CD1c-positive myeloid dendritic cell (primary cell): Measurements from ENCODE around the gene UBE2N.

ENCODE experiments used
- DNase-seq: peaks from one replicate; pipeline ENCODE4 v3.0.0-alpha.2; 2016; ENCODE audit errors: extremely low spot score

Gene UBE2N

DNA sequence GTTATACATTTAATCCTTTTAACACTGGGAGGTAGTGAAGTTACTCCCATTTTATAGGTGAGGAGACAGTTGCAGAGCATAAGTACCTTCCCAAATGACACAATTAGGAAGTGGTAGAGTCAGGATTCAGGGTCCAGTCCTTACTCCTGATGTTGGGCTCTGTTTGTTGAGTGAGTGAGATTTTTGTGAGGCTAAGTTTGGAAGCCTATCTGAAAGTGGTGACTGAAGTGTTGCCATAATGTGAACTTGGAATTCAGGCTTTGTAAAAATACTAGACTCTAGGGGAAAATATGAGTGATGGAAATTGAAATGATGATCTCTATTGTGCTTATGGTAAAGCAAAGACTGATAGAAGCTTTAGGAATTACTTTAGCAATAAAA lies 61.8 kb downstream of the UBE2N start:
- no peak for DNase-seq

GRCh38 chr12:93379326-93379980 lies 62.3 kb downstream of the UBE2N start:
- DNase-seq, result peak; percentile 16

DNA sequence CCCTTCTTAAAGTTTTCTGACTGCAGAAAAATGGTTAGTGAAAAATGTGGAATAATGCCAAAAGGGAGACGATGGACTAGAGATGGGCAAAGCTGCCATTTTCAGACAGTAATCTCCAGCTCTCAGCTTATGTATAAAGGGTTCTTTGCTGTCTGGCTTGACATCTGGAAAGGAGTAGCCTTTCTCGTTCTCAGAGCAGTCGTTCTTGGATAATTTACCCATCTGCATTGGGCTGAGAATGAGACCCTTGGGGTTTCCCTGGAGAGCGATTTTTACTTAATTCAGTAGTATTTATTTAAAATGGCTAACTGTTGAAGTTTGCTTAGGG lies 62.8 kb downstream of the UBE2N start:
- no peak for DNase-seq

GRCh38 chr12:93378196-93378997 lies 63.4 kb downstream of the UBE2N start:
- DNase-seq, result peak; percentile 76

DNA sequence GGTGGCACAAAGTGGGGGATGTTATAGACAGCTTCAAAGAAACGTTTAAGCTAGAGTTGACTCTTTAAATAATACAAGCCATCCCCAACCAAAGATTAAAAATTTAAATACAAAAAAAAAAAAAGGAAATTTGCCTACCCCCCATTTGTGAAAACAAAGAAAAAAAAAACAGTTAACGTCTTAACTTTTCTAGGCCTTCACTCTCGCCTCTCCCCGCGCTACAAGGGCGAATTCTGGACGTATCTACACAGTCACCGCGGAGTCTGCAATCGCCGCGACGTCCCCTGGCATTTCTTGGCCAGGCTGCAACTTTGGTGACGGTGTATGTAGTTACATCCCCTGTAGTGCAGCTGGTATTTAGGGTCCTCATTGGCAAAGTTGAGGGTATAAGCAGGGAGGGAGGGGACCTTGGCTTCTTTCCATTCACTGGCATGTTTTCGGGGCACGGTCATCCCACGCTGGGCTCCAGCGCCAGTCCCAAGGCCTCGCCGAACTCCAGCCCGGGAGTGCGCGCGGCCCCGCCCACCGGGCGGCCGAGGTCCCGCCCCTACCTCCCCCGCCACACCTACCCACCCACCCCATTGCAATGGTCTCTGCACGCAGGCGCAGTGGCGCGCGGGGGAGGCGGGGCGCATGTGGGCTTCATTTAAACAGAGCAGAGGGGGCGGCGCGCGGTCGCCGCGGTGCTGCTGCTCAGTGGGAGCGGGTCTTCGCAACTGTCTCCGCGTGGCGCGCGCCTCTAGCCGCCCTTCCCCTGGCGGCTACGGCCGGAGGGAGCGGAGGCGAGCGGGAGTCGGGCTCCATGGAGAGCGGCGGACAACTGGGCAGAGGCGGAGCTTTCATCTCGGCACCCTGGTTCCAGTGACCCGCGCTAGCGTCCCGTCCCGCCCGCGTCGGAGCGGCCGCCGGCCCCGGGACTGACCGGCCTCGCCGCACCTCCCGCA lies 64.2 kb downstream of the UBE2N start, which contains the start of gene NUDT4:
TSS of gene NUDT4 (plus strand) at position 674 of the 944 bp plus-strand sequence. CDS start 398 bp downstream, outside the sequence.
- DNase-seq, result peak; percentile 97

GRCh38 chr12:93376436-93377251 lies 65.1 kb downstream of the UBE2N start:
- peak; percentile 85 for DNase-seq

- no peak for DNase-seq
Measured at GRCh38 chr12:93375906-93376305, 65.8 kb downstream of the UBE2N start.

GRCh38 chr12:93373961-93374656 lies 67.6 kb downstream of the UBE2N start:
- DNase-seq, result peak; percentile 65

GRCh38 chr12:93370947-93371346 lies 70.8 kb downstream of the UBE2N start:
- no peak for DNase-seq

DNA sequence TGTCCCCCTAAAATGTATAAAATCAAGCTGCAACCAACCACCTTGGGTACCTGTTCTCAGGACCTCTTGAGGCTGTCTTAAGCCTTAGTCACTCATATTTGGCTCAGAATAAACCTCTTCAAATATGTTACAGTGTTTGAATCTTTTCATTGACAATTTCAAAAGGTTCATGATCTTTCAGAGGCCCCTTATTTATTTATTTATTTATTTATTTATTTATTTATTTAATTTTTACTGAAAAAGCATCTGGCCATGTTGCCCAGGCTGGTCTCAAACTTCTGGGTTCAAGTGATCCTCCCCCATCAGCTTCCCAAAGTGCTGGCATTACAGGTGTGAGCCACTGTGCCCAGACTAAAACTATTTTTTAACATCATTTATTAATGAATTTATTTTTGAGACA lies 72.2 kb downstream of the UBE2N start:
- no peak for DNase-seq

DNA sequence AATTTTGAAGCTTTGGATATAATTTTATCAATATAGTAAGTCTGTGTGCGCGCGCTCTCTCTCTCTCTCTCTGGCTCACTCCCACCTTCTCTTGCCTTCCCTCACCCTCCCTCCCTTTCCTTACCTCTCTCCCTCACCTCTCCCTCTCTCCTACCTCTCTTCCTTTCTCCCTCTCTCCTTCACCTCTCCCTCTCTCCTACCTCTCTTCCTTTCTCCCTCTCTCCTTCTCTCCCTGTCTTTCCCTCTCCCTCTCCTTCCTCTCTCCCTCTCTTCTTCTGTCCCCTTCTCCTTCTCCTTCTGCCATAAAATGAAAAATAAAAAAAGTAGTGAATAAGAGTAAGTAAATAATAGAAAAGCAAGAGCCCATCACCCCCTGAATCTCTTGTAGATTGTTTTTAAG lies 73.0 kb downstream of the UBE2N start:
- DNase-seq, result no peak

GRCh38 chr12:93366422-93366821 lies 75.3 kb downstream of the UBE2N start:
- DNase-seq, result no peak

DNA sequence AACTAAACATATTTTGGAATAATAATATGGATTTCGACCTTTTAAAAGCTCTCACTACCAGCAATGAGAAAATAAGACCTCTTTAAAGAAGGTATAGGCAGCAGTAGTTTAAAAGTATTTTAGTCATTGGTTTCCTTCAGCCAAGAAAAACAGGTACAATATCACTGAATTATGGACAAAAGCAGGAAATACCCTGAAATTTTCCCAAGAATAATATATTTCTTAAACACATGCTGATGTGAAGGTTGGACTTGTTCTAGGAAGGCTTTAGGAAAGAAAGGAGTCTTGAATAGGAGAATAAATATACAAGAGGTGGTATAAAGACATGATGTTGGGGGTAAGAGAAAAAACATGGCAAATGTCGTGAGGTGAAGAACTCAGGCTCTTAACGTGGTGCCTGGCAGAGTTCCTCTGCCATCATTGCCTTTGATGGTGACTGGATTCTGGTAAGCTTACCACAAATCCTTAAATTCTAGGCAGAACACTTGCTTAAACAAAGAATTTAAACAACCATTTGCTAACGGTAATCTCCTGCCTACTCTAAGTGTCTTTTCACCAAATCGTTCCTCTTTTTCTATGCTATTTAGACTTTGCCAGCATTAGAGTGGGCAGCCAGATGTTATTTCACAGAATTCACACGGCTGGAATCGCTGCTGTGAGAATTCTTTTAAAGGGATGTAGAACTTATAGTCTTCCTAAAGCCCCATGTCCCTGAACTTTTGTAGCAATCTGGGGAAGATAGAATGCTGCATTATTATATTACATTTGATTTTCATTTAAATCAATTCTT lies 75.9 kb downstream of the UBE2N start:
- peak; percentile 73 for DNase-seq

- DNase-seq, result peak; percentile 68
Measured at GRCh38 chr12:93363841-93364297, 77.9 kb downstream of the UBE2N start.

DNA sequence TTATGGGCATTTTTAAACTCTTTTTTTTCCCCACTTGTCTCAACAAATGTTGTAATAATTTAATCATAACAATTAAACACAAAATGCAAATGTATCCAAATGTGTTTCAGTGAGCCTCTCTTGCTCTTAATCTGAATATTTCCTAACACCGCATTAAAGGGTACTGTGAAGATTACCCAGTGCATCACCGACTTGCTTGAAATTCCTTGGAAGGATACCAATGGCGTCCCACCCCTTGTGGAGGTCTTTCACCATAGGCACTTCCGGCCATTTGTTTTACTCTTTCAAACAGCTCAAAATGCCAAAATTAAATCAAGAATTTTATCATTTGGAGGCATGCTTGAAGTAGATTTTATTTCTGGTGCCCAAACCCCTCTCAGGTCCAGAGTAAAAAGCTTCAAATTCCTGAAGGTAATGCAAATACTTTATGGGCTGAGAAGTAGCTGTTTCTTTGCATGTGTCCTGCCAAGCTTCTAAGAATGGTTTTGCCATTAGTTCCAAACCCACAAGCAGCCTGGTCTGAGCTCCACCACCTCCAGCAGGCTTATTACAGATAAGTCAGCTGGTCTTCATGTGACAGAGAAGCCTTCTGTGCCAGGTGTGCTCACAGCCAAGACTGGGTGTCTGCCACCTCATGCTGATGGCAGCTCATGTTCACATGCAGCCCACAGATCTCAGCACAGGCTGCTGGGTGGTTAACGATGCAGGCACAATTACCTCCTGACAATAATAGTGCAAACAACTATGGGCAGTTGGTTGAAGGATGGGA lies 80.4 kb downstream of the UBE2N start:
- no peak for DNase-seq

GRCh38 chr12:93360688-93361087 lies 81.1 kb downstream of the UBE2N start:
- DNase-seq, result no peak

DNA sequence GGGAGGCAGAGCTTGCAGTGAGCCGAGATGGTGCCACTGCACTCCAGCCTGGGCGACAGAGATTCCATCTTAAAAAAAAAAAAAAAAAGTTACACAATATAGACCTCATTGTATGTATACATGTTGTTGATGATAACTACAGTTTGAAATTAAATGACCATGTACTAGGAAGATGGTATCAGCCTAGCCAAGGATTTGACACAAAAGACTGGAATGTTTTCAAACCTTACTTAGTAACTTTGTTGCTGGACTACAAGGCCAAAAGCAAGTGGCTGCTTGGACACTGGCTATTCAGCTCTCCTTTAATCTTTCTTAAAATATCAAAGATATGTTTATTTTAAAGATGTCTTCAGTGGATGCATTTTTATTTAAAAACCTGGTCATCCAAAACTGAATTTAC lies 82.9 kb downstream of the UBE2N start:
- no peak for DNase-seq

DNA sequence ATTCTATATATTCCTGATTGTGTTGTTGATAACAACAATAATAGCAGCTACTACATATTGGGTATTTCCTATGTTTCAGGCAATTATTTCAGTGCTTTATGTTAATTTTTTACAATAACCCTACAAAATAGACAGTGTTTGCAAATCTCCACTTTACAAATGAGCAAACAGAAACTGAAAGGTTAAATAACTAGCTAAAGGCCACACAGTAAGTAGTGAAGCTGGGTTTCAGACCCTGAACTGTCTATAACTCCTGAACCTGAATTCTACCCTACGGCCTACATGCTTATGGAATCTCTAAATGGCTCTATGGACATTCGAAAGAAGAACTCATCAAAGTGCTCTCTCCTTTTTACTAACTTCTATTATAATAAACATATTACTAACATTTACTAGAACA lies 83.7 kb downstream of the UBE2N start:
- no peak for DNase-seq

DNA sequence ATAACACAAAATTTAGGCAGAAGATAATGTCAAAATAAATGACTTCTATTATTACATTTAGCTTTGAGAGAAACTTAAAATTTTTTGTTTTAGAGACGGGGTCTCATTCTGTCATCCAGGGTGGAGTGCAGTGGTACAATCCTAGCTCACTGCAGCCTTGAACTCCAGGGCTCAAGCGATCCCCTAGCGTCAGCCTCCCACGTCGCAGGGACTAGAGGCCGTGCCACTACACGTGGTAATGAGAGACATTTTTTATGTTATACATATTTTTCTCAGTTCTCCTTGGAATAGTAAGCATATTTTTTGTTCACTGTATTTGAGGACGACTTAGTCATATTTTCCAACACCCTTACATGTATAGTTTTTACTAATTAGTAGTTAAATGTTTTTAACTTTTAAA lies 85.5 kb downstream of the UBE2N start:
- DNase-seq, result no peak
